HEK293 (cell line): ENCODE results near the gene KIF25.

ENCODE experiments used
- CTCF ChIP-seq: fragments of 450-650 bp; formaldehyde crosslinking; IDR thresholded peaks from 2 replicates; pipeline ENCODE4 v1.5.1; 2016; ENCODE audit warnings: missing biosample characterization, missing genetic modification characterization
- GLI4 ChIP-seq: fragments of 450-650 bp; formaldehyde crosslinking; IDR thresholded peaks from 2 replicates; pipeline ENCODE4 v1.5.1; 2016; ENCODE audit warnings: missing biosample characterization, missing genetic modification characterization
- KLF1 ChIP-seq: fragments of 450-650 bp; formaldehyde crosslinking; IDR thresholded peaks from 2 replicates; pipeline ENCODE4 v1.5.1; 2016; ENCODE audit warnings: missing biosample characterization, missing genetic modification characterization
- REPIN1 ChIP-seq: fragments of 450-650 bp; formaldehyde crosslinking; IDR thresholded peaks from 2 replicates; pipeline ENCODE4 v1.5.1; 2017; ENCODE audit warnings: missing biosample characterization, missing genetic modification characterization, low read depth
- ZNF138 ChIP-seq: fragments of 450-650 bp; formaldehyde crosslinking; IDR thresholded peaks from 2 replicates; pipeline ENCODE4 v1.5.1; 2016; ENCODE audit warnings: missing biosample characterization, missing genetic modification characterization, borderline replicate concordance
- ZNF23 ChIP-seq: fragments of 450-650 bp; formaldehyde crosslinking; IDR thresholded peaks from 2 replicates; pipeline ENCODE4 v1.5.1; 2016; ENCODE audit warnings: missing biosample characterization, missing genetic modification characterization, borderline replicate concordance
- ZNF274 ChIP-seq, 2 experiments: fragments of 200-500 bp in 1 of 2; fragments of 450-650 bp in 1 of 2; sonication (Bioruptor generic) in 1 of 2; formaldehyde crosslinking in 1 of 2; IDR thresholded peaks; 2 replicates each; pipeline versions ENCODE4 v1.5.1 to v1.6.1; 2014 to 2016; ENCODE audit warnings: borderline replicate concordance in 1 of 2, inconsistent platforms in 1 of 2, low read length in 1 of 2, missing biosample characterization in 1 of 2, missing genetic modification characterization in 1 of 2
- ZNF560 ChIP-seq: fragments of 450-650 bp; formaldehyde crosslinking; IDR thresholded peaks from 2 replicates; pipeline ENCODE4 v1.5.1; 2017; ENCODE audit warnings: missing biosample characterization, missing genetic modification characterization, borderline replicate concordance
- ZSCAN23 ChIP-seq: fragments of 450-650 bp; formaldehyde crosslinking; IDR thresholded peaks from 2 replicates; pipeline ENCODE4 v1.5.1; 2016; ENCODE audit warnings: missing biosample characterization, missing genetic modification characterization

DNA sequence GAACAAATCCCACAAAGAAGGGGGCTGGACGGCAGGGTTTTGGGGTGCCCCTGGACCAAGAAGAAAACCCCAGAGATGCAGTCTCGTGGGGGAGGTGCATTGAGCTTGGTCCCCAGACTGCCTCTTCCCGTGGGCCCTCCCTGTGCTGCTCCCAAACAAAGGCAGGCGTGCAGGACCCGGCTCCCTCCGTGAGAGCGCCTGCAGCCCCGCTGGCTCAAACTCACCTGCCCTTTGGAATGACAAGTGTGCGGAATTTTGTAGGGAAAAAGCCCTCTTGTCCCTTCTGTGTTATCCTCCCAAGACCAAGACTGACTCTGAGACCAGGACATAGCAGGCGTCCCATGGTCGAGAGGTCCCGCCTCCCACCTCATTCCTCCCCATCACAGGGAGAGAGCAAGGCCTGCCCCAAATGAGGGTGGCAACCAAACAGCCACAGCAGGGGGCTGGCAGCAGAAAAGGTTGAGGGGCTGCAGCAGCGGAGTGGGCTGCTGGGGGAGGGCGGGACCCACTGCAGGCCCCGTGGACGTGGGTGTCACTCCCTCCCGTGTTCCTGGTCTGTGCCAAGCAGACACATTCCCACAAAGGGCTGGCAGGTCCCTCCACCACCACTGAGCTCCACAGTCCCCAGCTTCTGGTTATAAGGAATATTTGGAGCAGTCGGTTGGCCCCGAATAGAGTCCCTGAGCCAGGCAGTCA is 87.1 kb downstream of the KIF25 start:
- no peak for TF ChIP-seq CTCF (tag by site-specific recombination)
- no peak for TF ChIP-seq ZNF274 (IDR thresholded peaks at IDR 0.05; ENCODE audit: low read length)
- no peak for TF ChIP-seq ZNF274 (tag by site-specific recombination; IDR thresholded peaks at IDR 0.05; ENCODE audit: borderline replicate concordance)
- no peak for TF ChIP-seq ZNF138 (tag by site-specific recombination)
- no peak for TF ChIP-seq ZNF560 (tag by site-specific recombination)
- TF ChIP-seq GLI4 (tag by site-specific recombination): no peak
- no peak for TF ChIP-seq REPIN1
- no peak for TF ChIP-seq KLF1 (tag by site-specific recombination)
- TF ChIP-seq ZNF23 (tag by site-specific recombination): no peak
- TF ChIP-seq ZSCAN23 (tag by site-specific recombination): no peak
